Astrocyte (in vitro differentiated cells and primary cell): Measurements from ENCODE around the gene MAP3K10.

Experiments used
- CTCF ChIP-seq: IDR thresholded peaks from 2 replicates; pipeline ENCODE4 v1.5.1; 2011; ENCODE audit warnings: low read depth, mild to moderate bottlenecking, inconsistent platforms, low read length, moderate library complexity; ENCODE audit not compliant: insufficient read depth
- EZH2 ChIP-seq: IDR thresholded peaks from 2 replicates; pipeline ENCODE4 v1.6.1; 2012; ENCODE audit warnings: mild to moderate bottlenecking, low read length, inconsistent platforms; ENCODE audit not compliant: insufficient read depth

GRCh38 chr19:40217027-40217810 is 26.0 kb downstream of the MAP3K10 start:
- TF ChIP-seq CTCF (no peak), EZH2 (peak; percentile 17)
